ENCODE measurements around the gene COL1A2.

Gene COL1A2

DNA sequence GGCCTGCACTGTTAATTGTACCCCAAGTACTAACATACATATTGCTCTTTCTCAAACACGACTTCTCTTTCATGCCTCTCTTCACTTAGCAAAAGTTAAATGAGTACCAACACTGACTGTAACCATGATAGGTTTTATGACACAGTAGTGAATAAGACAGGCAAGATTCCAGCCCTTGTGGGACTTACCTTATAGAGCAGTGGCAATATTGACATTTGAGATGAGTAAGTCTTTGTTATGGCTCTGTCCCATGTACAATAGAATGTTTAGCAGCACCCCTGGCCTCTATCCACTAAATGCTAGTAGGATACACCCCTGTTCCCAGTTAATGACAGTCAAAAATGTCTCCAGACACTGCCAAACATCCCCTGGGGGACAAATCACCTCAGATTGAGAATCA, 11.9 kb upstream of the COL1A2 start:
- DNase-seq (ENCODE audit: low read depth, low spot score), result no peak

DNA sequence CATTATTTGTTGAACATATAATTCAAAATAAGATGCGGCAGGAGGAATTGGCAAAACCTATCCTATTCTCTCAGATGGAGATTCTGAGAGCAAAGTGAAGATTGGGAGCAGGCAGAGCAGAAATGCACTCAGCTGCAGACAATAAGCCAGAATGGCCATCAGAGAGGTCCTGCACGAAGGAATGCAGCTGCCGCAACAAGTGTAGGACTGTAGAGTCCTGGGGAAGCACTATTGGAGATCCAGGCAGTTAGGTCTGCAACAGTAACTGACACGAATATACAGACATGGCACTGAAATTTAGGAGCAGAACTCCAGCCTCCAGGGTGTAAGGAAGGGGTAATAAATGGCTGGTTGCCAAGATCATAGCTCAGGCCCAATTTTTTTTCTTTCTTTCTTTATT, 10.4 kb upstream of the COL1A2 start:
- DNase-seq (ENCODE audit: low read depth, low spot score), result no peak

DNA sequence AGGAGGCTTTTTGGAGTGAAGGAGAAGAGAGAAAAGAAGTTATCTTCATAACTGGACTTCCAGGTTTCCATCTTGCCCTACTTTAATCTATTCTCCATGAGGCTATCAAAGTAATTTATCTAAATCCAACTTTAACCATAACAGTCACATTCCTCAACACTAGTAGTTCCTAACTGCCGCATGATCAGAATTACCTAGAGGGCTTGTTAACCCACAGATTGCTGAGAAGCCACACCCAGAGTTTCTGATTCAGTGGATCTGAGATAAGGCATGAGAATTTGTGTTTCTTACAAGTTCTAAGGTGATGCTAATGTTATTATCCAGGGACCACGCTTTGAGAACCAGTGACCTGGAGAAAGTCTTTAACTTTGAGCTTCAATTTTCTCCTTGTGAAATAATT, 8.3 kb upstream of the COL1A2 start:
- no peak for DNase-seq (ENCODE audit: low read depth, low spot score)

DNA sequence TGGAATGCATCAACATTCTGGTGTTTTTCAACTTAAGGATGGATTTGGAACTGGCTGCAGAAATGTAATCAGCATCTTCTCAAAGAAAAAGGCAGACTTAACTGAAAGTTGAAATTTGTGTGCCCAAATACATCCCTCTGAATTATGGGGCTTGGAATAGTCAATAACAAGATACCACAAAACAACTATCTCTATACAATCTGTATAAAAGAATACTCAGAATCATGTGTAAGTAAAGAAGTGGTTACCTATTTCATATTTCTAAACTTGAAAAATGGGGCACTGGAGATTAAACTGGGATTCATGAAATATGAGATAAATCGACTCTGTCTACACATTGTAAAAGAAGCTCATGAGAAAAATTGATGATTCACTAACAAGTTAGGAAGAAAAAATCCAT, 6.2 kb upstream of the COL1A2 start:
- no peak for DNase-seq (ENCODE audit: low read depth, low spot score)

DNA sequence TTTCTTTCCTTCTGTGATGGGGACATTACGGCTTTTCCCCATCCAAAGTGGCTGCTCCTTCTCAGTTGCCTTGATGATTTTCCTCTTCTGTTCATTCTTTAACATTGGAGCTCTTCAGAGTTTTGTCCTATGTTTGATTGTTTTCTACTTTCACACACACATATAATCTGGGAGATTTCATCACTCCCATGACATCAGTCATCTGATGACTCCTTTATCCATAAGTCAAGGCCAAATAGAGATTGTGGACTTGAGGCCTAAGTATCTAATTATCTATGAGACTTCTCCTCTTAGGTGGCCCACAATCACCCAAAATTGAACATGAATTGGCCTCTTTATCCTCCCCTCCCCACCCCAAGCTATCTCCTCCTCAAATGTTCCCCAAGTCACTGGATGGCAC, 5.3 kb upstream of the COL1A2 start:
- no peak for DNase-seq (ENCODE audit: low read depth, low spot score)

- no peak for DNase-seq (ENCODE audit: low read depth, low spot score)
Observed at GRCh38 chr7:94391726-94392392, 2.8 kb upstream of the COL1A2 start.

- DNase-seq (ENCODE audit: low read depth, low spot score), result no peak
Observed at GRCh38 chr7:94392393-94392786, 2.3 kb upstream of the COL1A2 start.

- DNase-seq (ENCODE audit: low read depth, low spot score), result no peak
Observed at GRCh38 chr7:94393246-94394108, 1.2 kb upstream of the COL1A2 start.

DNA sequence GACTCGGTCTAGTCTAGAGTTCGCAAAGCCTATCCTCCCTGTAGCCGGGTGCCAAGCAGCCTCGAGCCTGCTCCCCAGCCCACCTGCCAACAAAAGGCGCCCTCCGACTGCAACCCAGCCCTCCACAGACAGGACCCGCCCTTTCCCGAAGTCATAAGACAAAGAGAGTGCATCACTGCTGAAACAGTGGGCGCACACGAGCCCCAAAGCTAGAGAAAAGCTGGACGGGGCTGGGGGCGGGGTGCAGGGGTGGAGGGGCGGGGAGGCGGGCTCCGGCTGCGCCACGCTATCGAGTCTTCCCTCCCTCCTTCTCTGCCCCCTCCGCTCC, 622 bp upstream of the COL1A2 start:
- no peak for DNase-seq (ENCODE audit: low read depth, low spot score)

DNA sequence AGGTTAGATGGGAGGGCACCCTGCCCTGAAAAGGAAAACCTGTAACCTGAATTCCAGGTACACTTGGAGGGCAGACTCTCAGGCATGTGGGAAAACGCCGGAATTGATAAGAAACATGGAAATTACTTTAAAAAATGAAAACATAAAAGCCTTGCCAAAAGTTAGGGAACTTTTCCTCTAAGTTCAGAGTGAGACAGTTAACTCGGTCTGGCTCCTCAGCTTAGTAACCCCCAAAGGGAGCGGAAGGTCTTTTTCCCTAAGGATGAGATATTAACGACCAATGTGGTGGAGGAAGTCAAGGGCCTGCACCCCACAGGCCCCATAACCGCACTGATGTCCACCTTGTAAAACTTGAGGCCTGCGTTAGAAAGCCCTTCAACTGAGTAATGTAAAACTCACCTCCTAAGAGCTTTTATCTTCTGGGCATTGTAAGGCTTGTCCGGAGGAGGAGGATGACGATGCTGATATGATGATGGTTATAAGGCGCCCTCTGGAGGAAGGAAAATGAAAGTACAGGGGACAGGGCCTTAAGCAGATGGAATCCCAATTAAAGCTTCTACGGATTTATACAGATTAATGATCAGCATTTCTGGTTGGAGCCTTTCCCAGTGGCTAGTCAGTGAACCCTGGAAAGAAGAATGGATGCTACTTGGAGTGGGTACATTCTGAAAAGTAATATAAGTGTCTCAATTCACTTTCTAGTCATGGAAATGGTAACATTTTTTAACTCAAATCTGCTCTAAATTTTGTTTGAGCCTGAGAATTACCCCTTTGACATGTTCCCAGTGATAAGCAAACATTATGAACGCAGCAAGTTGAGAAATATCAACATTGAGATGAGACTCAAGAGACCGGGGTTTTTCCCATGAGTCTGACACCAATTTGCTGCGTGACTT, 694 bp downstream of the COL1A2 start:
- no peak for DNase-seq (ENCODE audit: low read depth, low spot score)

GRCh38 chr7:94396037-94396431, 1.3 kb downstream of the COL1A2 start:
- no peak for DNase-seq (ENCODE audit: low read depth, low spot score)

GRCh38 chr7:94396596-94396995, 1.9 kb downstream of the COL1A2 start:
- DNase-seq (ENCODE audit: low read depth, low spot score), result no peak

GRCh38 chr7:94397722-94398121, 3.0 kb downstream of the COL1A2 start:
- DNase-seq (ENCODE audit: low read depth, low spot score), result no peak

GRCh38 chr7:94398841-94399240, 4.1 kb downstream of the COL1A2 start:
- no peak for DNase-seq (ENCODE audit: low read depth, low spot score)

GRCh38 chr7:94400022-94400421, 5.3 kb downstream of the COL1A2 start:
- no peak for DNase-seq (ENCODE audit: low read depth, low spot score)

- no peak for DNase-seq (ENCODE audit: low read depth, low spot score)
Observed at GRCh38 chr7:94400643-94401427, 6.1 kb downstream of the COL1A2 start.

DNA sequence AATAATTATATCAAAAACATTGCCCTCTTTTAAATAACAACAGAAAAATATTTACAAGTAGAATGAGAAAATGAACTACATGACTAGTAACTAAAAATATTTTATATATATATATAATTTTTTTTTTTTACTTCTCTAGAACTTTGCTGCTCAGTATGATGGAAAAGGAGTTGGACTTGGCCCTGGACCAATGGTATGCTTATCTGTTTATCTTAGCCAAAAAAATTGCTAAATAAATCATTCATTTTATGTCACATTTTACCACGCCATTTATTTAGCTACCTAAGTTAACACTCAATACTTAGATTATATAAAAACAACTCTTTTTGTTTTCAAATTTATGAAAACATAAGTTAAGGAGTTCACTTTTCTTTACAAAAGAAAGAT, 6.7 kb downstream of the COL1A2 start:
- no peak for DNase-seq (ENCODE audit: low read depth, low spot score)

- DNase-seq (ENCODE audit: low read depth, low spot score), result no peak
Observed at GRCh38 chr7:94403546-94403945, 8.9 kb downstream of the COL1A2 start.

GRCh38 chr7:94405506-94405905, 10.8 kb downstream of the COL1A2 start:
- DNase-seq (ENCODE audit: low read depth, low spot score), result no peak

- DNase-seq (ENCODE audit: low read depth, low spot score), result no peak
Observed at GRCh38 chr7:94406696-94407095, 12.0 kb downstream of the COL1A2 start.

DNA sequence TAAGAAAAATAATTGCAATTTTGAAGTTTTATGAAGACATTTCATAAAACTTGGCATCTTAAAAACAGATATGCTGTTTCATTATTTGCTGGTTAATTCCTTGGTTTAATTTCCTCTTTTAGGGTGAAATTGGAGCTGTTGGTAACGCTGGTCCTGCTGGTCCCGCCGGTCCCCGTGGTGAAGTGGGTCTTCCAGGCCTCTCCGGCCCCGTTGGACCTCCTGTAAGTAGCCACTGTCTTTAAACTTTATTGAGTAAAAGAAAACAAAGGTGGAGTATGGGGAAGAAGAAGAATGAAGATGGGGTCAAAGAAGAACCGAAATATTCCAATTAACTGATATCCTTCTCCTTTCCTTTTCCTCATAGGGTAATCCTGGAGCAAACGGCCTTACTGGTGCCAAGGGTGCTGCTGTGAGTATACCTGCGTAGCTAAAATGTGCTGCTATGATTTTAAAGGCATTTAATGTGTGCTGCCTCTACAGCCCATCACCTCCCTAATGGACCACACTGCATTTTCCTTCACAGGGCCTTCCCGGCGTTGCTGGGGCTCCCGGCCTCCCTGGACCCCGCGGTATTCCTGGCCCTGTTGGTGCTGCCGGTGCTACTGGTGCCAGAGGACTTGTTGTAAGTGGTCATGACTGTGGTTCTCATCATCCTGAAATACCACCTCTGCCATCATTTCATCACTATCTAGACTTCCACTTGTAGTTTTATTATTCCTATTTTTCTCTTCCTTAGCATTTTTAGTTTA, 14.7 kb downstream of the COL1A2 start:
- DNase-seq (ENCODE audit: low read depth, low spot score), result no peak
